ENCODE measurements around the gene PIGS.
"Not testable (repeated sequence)": the region's sequence is repeated elsewhere in the genome, so short reads cannot be mapped to it uniquely, and the experiment has no call there.

PIGS gene

DNA sequence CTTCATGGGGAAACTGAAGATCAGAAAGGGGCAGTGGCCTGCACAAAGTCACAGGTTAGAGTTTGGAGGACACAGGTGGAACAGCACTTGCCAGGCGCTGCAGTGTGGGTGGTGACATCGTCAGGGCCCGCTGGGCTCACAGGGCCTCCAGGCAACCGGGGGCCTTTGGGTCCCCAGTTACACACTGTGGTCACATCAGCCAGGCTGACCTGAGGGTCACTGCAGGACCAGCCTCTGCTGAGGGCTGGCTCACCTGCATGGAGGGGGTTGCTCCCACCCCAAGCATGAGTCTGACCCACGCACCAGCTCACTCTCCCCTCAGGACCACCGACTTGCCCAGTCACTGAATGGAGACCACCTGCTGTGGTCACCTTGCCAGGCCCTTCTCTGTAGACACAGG, 48.1 kb downstream of the PIGS start:
- DNase-seq (ENCODE audit: extremely low spot score), result no peak
- ChIA-PET POLR2A (no interaction called here), CTCF (no interaction called here)
- no peak for TF ChIP-seq CTCF (IDR thresholded peaks at IDR 0.05; ENCODE audit: control extremely low read depth, extremely low read depth, low read depth, missing control alignments)

GRCh38 chr17:28522281-28522680, 49.0 kb downstream of the PIGS start:
- POLR2A ChIA-PET, CTCF ChIA-PET: not testable (repeated sequence)

GRCh38 chr17:28521311-28522085, 49.8 kb downstream of the PIGS start:
- ChIA-PET CTCF (interaction anchor here (1.3 to 2.9 kb wide), 4 partner anchors 8 to 27 kb away, joined by 3 to 15 read pairs (median 7); no protein-coding TSS in a partner anchor), POLR2A (no interaction called here)
- DNase-seq (ENCODE audit: extremely low spot score), result no peak
- TF ChIP-seq CTCF (IDR thresholded peaks at IDR 0.05; ENCODE audit: control extremely low read depth, extremely low read depth, low read depth, missing control alignments), result no peak

More at GRCh38 chr17:28522281-28522680, 49.0 kb downstream of the PIGS start:
- DNase-seq (ENCODE audit: extremely low spot score), result not testable (repeated sequence)

GRCh38 chr17:28520687-28521086, 50.6 kb downstream of the PIGS start:
- DNase-seq (ENCODE audit: extremely low spot score), result no peak
- CTCF ChIA-PET, result interaction anchor here (1.2 to 2.9 kb wide), 6 partner anchors 9 to 27 kb away, joined by 3 to 15 read pairs (median 4); no protein-coding TSS in a partner anchor
- POLR2A ChIA-PET, result interaction anchor here (0.6 kb wide), 1 partner anchor 36 kb away, joined by 3 read pairs; no protein-coding TSS in a partner anchor

GRCh38 chr17:28519236-28519635, 52.1 kb downstream of the PIGS start:
- no peak for DNase-seq (ENCODE audit: extremely low spot score)
- CTCF ChIA-PET, result interaction anchor here (1.2 to 2.9 kb wide), 3 partner anchors 9 to 21 kb away, joined by 3 to 15 read pairs (median 4); no protein-coding TSS in a partner anchor
- no peak for TF ChIP-seq CTCF (IDR thresholded peaks at IDR 0.05; ENCODE audit: control extremely low read depth, extremely low read depth, low read depth, missing control alignments)
- POLR2A ChIA-PET, result no interaction called here

More at GRCh38 chr17:28520687-28521086, 50.6 kb downstream of the PIGS start:
- TF ChIP-seq CTCF (IDR thresholded peaks at IDR 0.05; ENCODE audit: control extremely low read depth, extremely low read depth, low read depth, missing control alignments), result no peak

GRCh38 chr17:28518578-28518977, 52.7 kb downstream of the PIGS start:
- CTCF ChIA-PET, result interaction anchor here (1.3 kb wide), 1 partner anchor 21 kb away, joined by 3 read pairs; no protein-coding TSS in a partner anchor
- no peak for TF ChIP-seq CTCF (IDR thresholded peaks at IDR 0.05; ENCODE audit: control extremely low read depth, extremely low read depth, low read depth, missing control alignments)
- DNase-seq (ENCODE audit: extremely low spot score), result no peak
- POLR2A ChIA-PET, result no interaction called here

DNA sequence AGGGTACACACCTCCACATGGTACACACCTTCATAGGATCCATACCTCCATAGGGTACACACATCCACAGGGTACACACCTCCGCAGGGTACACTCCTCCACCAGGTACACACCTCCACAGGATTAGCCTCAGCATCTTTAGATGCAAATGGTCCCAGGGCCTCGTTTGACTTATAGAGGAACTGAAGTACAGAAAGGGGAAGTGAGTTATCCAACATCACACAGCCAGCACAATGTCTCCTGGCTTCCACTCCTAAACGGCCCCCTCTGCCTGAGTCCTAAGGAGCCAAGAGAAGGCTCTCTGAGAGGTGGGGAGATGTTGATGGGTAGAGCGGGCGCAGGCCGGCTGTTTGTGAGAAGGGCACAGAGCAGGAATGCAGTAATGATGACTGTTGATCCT, 53.2 kb downstream of the PIGS start:
- POLR2A ChIA-PET, result no interaction called here
- CTCF ChIA-PET, result interaction anchor here (1.3 kb wide), 1 partner anchor 22 kb away, joined by 3 read pairs; no protein-coding TSS in a partner anchor
- no peak for DNase-seq (ENCODE audit: extremely low spot score)
- TF ChIP-seq CTCF (IDR thresholded peaks at IDR 0.05; ENCODE audit: control extremely low read depth, extremely low read depth, low read depth, missing control alignments), result no peak
